Activated CD4-positive, alpha-beta memory T cell treated with anti-CD3 and anti-CD28 coated beads, Interleukin-2, amount 10 ng/mL, durations not matched to agents 7 days and 5 days (primary cell): ENCODE results near the gene SCAF1. TPM values are rescaled to one million over a fixed set of nuclear protein-coding genes. Genes with fewer than 3 reads are reported as not detected.

Source experiments
- CTCF ChIA-PET: fragments of 350-600 bp; sonication (Branson Sonifier 250); formaldehyde crosslinking; loops from one replicate; lab custom pipeline; 2021; ENCODE audit warnings: antibody characterized with exemption, inconsistent platforms; lab: Charles Lee
- POLR2A ChIA-PET: fragments of 350-600 bp; sonication (Branson Sonifier 250); formaldehyde crosslinking; loops from one replicate; lab custom pipeline; 2021; ENCODE audit warnings: antibody characterized with exemption; lab: Charles Lee
- DNase-seq: peaks from one replicate; pipeline ENCODE4 v3.0.0-alpha.2; 2020
- H3K27ac Mint-ChIP-seq: one replicate; pipeline ENCODE4 v1.8.0; 2021; ENCODE audit warnings: mild to moderate bottlenecking, mixed read lengths
- H3K27me3 Mint-ChIP-seq: one replicate; pipeline ENCODE4 v1.8.0; 2021; ENCODE audit warnings: mixed read lengths
- H3K36me3 Mint-ChIP-seq: one replicate; pipeline ENCODE4 v1.8.0; 2021; ENCODE audit warnings: low read depth, mixed read lengths
- H3K4me1 Mint-ChIP-seq: one replicate; pipeline ENCODE4 v1.8.0; 2021; ENCODE audit warnings: mixed read lengths
- H3K4me3 Mint-ChIP-seq: one replicate; pipeline ENCODE4 v1.8.0; 2021; ENCODE audit warnings: mild to moderate bottlenecking, mixed read lengths
- H3K9me3 Mint-ChIP-seq: one replicate; pipeline ENCODE4 v1.8.0; 2021; ENCODE audit warnings: mixed read lengths
- total RNA-seq, 2 experiments: library from RNA; stranded (reverse); gene quantifications; one replicate each; pipeline ENCODE4 v1.2.3, GENCODE V29; 2021

The SCAF1 gene
- total RNA-seq, 2 experiments from 2014 or later: 65.3 to 66.4 TPM

- Mint-ChIP-seq H3K9me3 (no peaks in the 10 kb centered on the region), H3K36me3 (peaks cover 20% of the 10 kb centered on the region), H3K27me3 (no peaks in the 10 kb centered on the region), H3K4me1 (peaks cover 40% of the 10 kb centered on the region), H3K4me3 (peak overlapping the region; percentile 13), H3K27ac (peak overlapping the region; percentile 92)
- DNase-seq: no peak
- POLR2A ChIA-PET: interaction anchor here (1.1 to 5.5 kb wide), 8 partner anchors 11 to 186 kb away, joined by 4 to 73 read pairs (median 10); partner anchors contain the start of genes BCL2L12, IRF3, NOSIP and RPS11
- CTCF ChIA-PET: interaction anchor here (0.7 to 9.1 kb wide), 9 partner anchors 8 to 208 kb away, joined by 3 to 90 read pairs (median 3); partner anchors contain the start of genes RRAS and SCAF1
Observed at GRCh38 chr19:49678985-49679770, 37.2 kb downstream of the SCAF1 start.

GRCh38 chr19:49679771-49680413 is 37.9 kb downstream of the SCAF1 start:
- CTCF ChIA-PET: interaction anchor here (0.6 to 6.8 kb wide), 5 partner anchors 8 to 176 kb away, joined by 3 to 61 read pairs (median 4); no protein-coding TSS in a partner anchor
- no peak for DNase-seq
- no peaks in the 10 kb centered on the region for H3K9me3 Mint-ChIP-seq
- peak overlapping the region; percentile 47 for H3K27ac Mint-ChIP-seq
- peaks cover 24% of the 10 kb centered on the region for H3K36me3 Mint-ChIP-seq
- H3K4me1 Mint-ChIP-seq: peaks cover 40% of the 10 kb centered on the region
- H3K27me3 Mint-ChIP-seq: no peaks in the 10 kb centered on the region
- POLR2A ChIA-PET: interaction anchor here (1.3 to 5.5 kb wide), 6 partner anchors 10 to 177 kb away, joined by 4 to 73 read pairs (median 5); partner anchors contain the start of genes BCL2L12, IRF3, RRAS and SCAF1
- H3K4me3 Mint-ChIP-seq: peak overlapping the region; percentile 4

DNA sequence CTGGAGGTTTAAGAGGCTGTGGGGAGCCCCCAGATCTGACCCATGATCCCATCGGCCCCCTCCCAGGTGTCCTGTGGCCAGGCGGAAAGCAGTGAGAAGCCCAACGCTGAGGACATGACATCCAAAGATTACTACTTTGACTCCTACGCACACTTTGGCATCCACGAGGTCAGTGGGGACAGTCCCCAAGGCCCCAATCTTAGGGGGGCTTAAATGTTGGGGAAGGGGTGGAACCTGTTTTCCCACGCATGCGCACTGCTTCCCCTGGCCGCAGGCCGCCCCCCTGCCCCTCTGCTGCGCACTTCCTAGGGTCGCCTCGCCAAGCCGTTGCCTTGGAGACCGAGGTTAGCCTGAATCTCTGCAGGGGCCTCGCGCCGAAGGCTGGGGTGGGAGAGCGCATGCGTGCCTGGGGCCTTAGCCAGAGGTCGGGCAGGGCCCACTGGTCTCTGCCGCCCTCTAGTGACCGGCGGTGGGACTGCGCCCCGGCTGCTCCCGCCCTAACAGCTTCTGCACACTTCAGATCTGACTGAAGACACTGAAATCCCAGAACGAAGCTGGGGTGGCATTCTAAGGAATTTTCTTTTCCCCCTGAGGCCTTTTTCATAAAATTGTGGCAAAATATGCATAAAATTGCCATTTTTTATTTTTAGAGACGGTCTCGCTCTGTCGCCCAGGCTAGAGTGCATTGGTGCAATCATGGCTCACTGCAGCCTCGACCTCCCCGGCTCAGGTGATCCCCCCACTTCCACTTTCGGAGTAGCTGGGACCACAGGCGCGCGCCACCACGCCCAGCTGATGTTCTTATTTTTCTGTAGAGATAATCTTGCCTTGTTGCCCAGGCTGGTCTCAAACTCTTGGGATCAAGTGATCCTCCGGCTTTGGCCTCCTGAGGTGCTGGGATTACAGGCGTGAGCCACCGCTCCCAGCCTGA is 38.7 kb downstream of the SCAF1 start:
- Mint-ChIP-seq H3K9me3 (no peaks in the 10 kb centered on the region), H3K36me3 (peaks cover 32% of the 10 kb centered on the region), H3K4me1 (peaks cover 40% of the 10 kb centered on the region), H3K27me3 (no peaks in the 10 kb centered on the region), H3K27ac (peak overlapping the region; percentile 44), H3K4me3 (peak overlapping the region; percentile 10)
- peak; percentile 93 for DNase-seq
- ChIA-PET POLR2A (interaction anchor here (0.9 to 1.3 kb wide), 3 partner anchors 110 to 181 kb away, joined by 3 to 5 read pairs (median 4); no protein-coding TSS in a partner anchor), CTCF (interaction anchor here (0.6 to 6.8 kb wide), 23 partner anchors 7 to 226 kb away, joined by 3 to 61 read pairs (median 3); partner anchors contain the start of genes AP2A1, CPT1C and RRAS)

GRCh38 chr19:49681830-49682229 is 39.8 kb downstream of the SCAF1 start:
- Mint-ChIP-seq H3K27ac (peak overlapping the region; percentile 78), H3K9me3 (no peaks in the 10 kb centered on the region), H3K36me3 (peaks cover 35% of the 10 kb centered on the region), H3K4me1 (peaks cover 35% of the 10 kb centered on the region), H3K4me3 (no peak overlapping the region), H3K27me3 (no peaks in the 10 kb centered on the region)
- ChIA-PET CTCF (interaction anchor here (1.1 to 1.5 kb wide), 4 partner anchors 17 to 133 kb away, joined by 3 to 9 read pairs (median 8); no protein-coding TSS in a partner anchor), POLR2A (no interaction called here)
- no peak for DNase-seq

DNA sequence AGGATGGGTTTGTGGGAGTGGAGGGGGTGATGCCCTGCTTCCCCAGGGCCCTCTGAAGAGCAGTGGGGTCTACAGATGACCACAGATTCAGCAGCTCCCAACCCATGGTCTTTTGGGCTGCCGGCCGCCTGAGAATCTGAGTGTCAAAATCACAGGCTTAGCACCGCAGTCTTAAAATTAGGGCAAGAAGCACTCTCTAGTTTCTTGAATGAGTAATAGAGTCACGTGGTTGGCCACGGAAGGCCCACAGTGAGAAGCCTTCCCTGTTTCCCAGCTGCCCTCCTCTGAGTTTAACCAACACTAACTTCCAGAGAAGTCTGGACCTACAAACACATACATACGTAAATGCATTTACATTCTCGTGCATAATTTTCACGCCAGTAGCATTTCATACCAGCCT is 40.3 kb downstream of the SCAF1 start:
- Mint-ChIP-seq H3K4me3 (no peak overlapping the region), H3K27ac (peak overlapping the region; percentile 78), H3K9me3 (no peaks in the 10 kb centered on the region), H3K4me1 (peaks cover 35% of the 10 kb centered on the region), H3K27me3 (no peaks in the 10 kb centered on the region), H3K36me3 (peaks cover 38% of the 10 kb centered on the region)
- no peak for DNase-seq
- POLR2A ChIA-PET: no interaction called here
- CTCF ChIA-PET: no interaction called here

- CTCF ChIA-PET: interaction anchor here (0.7 to 1.3 kb wide), 3 partner anchors 34 to 181 kb away, joined by 3 to 4 read pairs (median 3); partner anchors contain the start of gene RRAS
- POLR2A ChIA-PET: interaction anchor here (1.6 kb wide), 1 partner anchor 8 kb away, joined by 4 read pairs; no protein-coding TSS in a partner anchor
- Mint-ChIP-seq H3K9me3 (no peaks in the 10 kb centered on the region), H3K27ac (peak overlapping the region; percentile 31), H3K36me3 (peaks cover 46% of the 10 kb centered on the region), H3K27me3 (no peaks in the 10 kb centered on the region), H3K4me3 (no peak overlapping the region), H3K4me1 (peaks cover 36% of the 10 kb centered on the region)
- DNase-seq: no peak
Observed at GRCh38 chr19:49683814-49684250, 41.8 kb downstream of the SCAF1 start.

GRCh38 chr19:49684251-49684982 is 42.4 kb downstream of the SCAF1 start:
- ChIA-PET POLR2A (interaction anchor here (1.6 kb wide), 1 partner anchor 9 kb away, joined by 4 read pairs; no protein-coding TSS in a partner anchor), CTCF (interaction anchor here (0.7 to 1.3 kb wide), 3 partner anchors 33 to 181 kb away, joined by 3 to 4 read pairs (median 3); partner anchors contain the start of gene RRAS)
- Mint-ChIP-seq H3K27me3 (no peaks in the 10 kb centered on the region), H3K9me3 (no peaks in the 10 kb centered on the region), H3K27ac (peak overlapping the region; percentile 31), H3K36me3 (peaks cover 46% of the 10 kb centered on the region), H3K4me1 (peaks cover 37% of the 10 kb centered on the region), H3K4me3 (no peak overlapping the region)
- peak; percentile 36 for DNase-seq

DNA sequence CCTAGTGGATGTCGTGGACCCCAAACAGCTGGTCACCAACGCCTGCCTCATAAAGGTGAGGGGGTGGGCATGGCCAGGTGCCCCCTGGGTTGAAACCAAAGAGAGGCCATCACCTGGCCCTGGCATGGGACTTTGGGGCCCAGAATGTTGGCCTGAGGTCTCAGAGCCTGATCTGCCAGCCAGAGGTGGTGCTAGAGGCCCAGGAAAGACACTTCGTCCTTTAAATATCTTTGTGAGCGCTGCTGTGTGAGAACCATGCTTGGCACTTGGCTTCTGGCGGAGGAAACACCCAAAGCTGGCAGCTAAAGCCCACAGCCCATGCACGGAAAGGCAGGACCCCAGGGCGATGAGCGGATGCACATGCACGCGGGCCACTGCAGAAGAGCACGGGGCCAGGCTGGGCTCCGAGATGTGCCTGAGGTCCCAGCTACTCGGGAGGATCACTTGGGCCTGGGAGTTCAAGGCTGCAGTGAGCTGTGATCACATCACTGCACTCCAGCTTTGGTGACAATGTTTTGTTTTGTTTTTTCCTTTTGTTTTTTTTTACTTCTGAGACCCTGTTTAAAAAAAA is 43.1 kb downstream of the SCAF1 start:
- ChIA-PET CTCF (interaction anchor here (0.6 to 0.8 kb wide), 2 partner anchors 15 to 177 kb away, joined by 3 read pairs; no protein-coding TSS in a partner anchor), POLR2A (interaction anchor here (1.6 kb wide), 1 partner anchor 10 kb away, joined by 4 read pairs; no protein-coding TSS in a partner anchor)
- no peak overlapping the region for H3K4me3 Mint-ChIP-seq
- H3K9me3 Mint-ChIP-seq: no peaks in the 10 kb centered on the region
- no peak overlapping the region for H3K27ac Mint-ChIP-seq
- peaks cover 36% of the 10 kb centered on the region for H3K4me1 Mint-ChIP-seq
- H3K36me3 Mint-ChIP-seq: peaks cover 46% of the 10 kb centered on the region
- H3K27me3 Mint-ChIP-seq: no peaks in the 10 kb centered on the region
- DNase-seq: no peak

DNA sequence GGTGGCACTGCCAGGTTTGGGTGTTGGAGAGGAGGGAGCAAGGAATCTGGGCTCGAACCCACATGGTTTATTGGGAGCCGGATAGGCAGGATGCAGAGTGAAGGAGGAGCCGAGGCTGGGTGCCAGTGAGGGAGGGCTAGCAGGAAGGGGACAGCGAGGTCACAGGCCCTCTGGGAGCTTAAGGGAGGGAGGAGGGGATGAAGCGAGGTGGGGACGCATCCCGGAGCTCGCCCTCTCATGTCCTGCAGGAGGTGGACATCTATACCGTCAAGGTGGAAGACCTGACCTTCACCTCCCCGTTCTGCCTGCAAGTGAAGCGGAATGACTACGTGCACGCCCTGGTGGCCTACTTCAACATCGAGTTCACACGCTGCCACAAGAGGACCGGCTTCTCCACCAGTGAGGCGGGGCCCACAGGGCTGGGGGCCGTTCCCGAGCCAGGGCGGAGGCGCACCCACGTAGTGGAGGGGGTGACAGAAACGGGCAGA is 43.9 kb downstream of the SCAF1 start:
- Mint-ChIP-seq H3K27me3 (peaks cover 7% of the 10 kb centered on the region), H3K4me1 (peaks cover 36% of the 10 kb centered on the region), H3K4me3 (no peak overlapping the region), H3K9me3 (no peaks in the 10 kb centered on the region), H3K36me3 (peaks cover 48% of the 10 kb centered on the region), H3K27ac (no peak overlapping the region)
- DNase-seq: no peak
- ChIA-PET POLR2A (no interaction called here), CTCF (interaction anchor here (0.6 to 0.8 kb wide), 2 partner anchors 14 to 177 kb away, joined by 3 read pairs; no protein-coding TSS in a partner anchor)

DNA sequence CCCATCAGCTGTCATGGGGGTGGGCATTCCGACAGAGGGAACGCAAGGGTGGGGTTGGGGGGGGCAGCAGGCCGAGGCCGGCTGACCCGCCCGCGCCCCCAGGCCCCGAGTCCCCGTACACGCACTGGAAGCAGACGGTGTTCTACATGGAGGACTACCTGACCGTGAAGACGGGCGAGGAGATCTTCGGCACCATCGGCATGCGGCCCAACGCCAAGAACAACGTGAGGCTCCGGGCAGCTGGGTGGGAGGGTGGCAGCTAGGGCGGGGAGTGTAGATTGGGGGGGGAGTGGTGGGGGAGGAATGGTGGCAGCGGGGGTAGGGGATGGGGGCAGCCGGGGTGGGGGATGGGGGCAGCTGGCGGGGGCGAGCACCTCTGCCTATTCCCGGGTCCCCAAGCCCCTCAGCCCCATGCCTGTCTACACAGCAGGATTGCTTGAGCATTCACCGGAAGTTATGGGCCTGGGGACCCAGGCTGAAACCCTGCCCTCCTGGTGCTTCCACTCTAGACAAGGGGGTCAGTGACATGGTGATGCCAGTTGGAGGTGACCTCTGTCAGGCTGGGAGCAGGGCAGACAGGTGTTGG is 44.6 kb downstream of the SCAF1 start:
- CTCF ChIA-PET: interaction anchor here (1.1 to 1.3 kb wide), 2 partner anchors 8 to 116 kb away, joined by 3 read pairs; no protein-coding TSS in a partner anchor
- peaks cover 39% of the 10 kb centered on the region for H3K4me1 Mint-ChIP-seq
- no peak for DNase-seq
- POLR2A ChIA-PET: interaction anchor here (0.6 kb wide), 1 partner anchor 71 kb away, joined by 3 read pairs; no protein-coding TSS in a partner anchor
- peaks cover 46% of the 10 kb centered on the region for H3K36me3 Mint-ChIP-seq
- no peak overlapping the region for H3K4me3 Mint-ChIP-seq
- H3K27me3 Mint-ChIP-seq: peaks cover 12% of the 10 kb centered on the region
- no peak overlapping the region for H3K27ac Mint-ChIP-seq
- no peaks in the 10 kb centered on the region for H3K9me3 Mint-ChIP-seq
